Measurements from ENCODE around the gene TMEM247. TPM values are rescaled to one million over a fixed set of nuclear protein-coding genes. Genes with fewer than 3 reads are reported as not detected.

Gene TMEM247
- total RNA-seq: not detected
- not detected for polyA plus RNA-seq
- long read RNA-seq, donor 1: 0 reads
- long read RNA-seq, donor 2: 0 reads

DNA sequence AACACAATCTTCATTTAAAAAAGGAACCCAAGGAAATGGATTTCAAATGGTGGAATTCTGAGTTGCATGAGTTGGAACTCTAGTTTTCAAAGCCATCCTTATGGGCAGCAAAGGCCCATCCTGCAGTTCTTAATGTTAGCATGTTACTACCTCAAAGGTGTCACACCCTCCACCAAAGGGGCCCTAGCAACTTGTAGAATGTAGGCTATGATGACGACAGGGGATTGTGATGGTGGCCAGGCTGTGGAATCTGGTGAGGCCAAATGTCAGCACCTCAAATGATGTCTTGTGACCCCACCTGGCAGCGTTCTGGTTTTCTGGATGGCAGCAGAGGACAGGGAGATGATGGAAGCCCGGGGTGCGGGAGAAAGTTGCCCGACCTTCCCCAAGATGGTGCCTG is at the start of gene TMEM247:
TSS of gene TMEM247 (plus strand) at position 301 of the 400 bp plus-strand sequence.
- Histone ChIP-seq H3K9me3 (no peaks in the 10 kb centered on the region), H3K27me3 (replicated peaks in 1 of 7) (no peaks in the 10 kb centered on the region), H3K27ac (no peak within 1 kb of the TSS), H3K4me1 (peaks cover 0 to 8% (median 0%) of the 10 kb centered on the region in 6 donors), H3K4me3 (no peak within 1 kb of the TSS), H3K36me3 (no peaks in the 10 kb centered on the region)
- TF ChIP-seq POLR2AphosphoS5 (IDR thresholded peaks at IDR 0.05) (no peak), POLR2A (IDR thresholded peaks at IDR 0.05) (no peak)
- TF ChIP-seq, protein P1, sequence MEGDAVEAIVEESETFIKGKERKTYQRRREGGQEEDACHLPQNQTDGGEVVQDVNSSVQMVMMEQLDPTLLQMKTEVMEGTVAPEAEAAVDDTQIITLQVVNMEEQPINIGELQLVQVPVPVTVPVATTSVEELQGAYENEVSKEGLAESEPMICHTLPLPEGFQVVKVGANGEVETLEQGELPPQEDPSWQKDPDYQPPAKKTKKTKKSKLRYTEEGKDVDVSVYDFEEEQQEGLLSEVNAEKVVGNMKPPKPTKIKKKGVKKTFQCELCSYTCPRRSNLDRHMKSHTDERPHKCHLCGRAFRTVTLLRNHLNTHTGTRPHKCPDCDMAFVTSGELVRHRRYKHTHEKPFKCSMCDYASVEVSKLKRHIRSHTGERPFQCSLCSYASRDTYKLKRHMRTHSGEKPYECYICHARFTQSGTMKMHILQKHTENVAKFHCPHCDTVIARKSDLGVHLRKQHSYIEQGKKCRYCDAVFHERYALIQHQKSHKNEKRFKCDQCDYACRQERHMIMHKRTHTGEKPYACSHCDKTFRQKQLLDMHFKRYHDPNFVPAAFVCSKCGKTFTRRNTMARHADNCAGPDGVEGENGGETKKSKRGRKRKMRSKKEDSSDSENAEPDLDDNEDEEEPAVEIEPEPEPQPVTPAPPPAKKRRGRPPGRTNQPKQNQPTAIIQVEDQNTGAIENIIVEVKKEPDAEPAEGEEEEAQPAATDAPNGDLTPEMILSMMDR (IDR thresholded peaks at IDR 0.05 in 8 of 11, conservative IDR thresholded peaks at IDR 0.05 in 3 of 11): no peak
- DNase-seq: no peak
- WGBS, 5 donors: 75 to 91% (median 77%) methylated on average over 4 to 5 of the region's 5 CpGs
- intact Hi-C loops (cut with DNase I; ENCODE audit: low total_unique reads): no loop called here

DNA sequence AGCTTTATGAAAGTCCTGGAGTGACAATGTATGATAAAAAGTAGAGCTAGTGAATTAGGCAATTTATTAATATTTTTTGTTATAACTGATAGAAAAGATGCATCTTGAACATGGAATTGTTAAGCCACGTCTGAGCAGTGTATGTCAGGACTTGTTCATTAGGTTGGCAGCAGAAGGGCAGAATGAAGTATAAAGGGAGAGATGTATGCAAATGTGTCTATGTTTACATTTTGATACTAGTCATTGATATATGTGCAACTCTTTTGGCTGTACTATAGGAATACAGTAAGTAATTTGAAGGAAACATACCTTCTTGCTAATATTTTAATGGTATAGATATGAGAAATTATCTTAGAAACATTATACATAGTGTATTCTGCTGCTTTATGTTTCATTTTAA is 49.0 kb upstream of the TMEM247 start:
- WGBS, 5 donors: 82 to 93% (median 87%) methylated on average over 1 of the region's 1 CpG
- intact Hi-C loops (cut with DNase I; ENCODE audit: low total_unique reads): no loop called here
- H3K4me3 ChIP-seq: no peak overlapping the region
- no peaks in the 10 kb centered on the region for H3K27me3 ChIP-seq (replicated peaks in 1 of 7)
- H3K36me3 ChIP-seq: no peaks in the 10 kb centered on the region
- peaks cover 0 to 22% (median 2%) of the 10 kb centered on the region in 6 donors for H3K4me1 ChIP-seq
- H3K27ac ChIP-seq: no peak overlapping the region
- DNase-seq: no peak
- H3K9me3 ChIP-seq: peaks cover 0 to 16% (median 3%) of the 10 kb centered on the region in 8 donors
- TF ChIP-seq, protein P1 (IDR thresholded peaks at IDR 0.05 in 8 of 11, conservative IDR thresholded peaks at IDR 0.05 in 3 of 11): no peak
- TF ChIP-seq POLR2A (IDR thresholded peaks at IDR 0.05) (no peak), POLR2AphosphoS5 (IDR thresholded peaks at IDR 0.05) (no peak)

DNA sequence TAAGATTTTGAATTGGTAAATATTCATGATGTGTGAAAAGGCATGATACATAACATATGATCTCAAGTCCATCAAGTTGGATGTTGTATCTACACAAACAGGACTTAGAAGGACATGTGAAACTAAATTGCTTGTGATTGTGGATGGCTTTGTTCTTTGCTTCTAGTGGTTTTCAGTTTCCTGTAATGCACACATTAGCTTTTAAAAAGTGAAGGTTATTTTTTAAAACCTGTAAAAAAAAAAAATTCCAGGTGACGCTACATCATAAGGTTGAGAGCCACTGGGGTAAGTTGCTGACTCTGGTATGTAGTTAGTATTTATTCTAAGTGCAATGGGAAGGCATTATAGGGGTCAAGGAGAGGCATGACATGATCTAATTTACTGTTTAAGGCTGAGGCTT is 48.4 kb upstream of the TMEM247 start:
- Histone ChIP-seq H3K36me3 (no peaks in the 10 kb centered on the region), H3K9me3 (peaks cover 0 to 16% (median 3%) of the 10 kb centered on the region in 8 donors), H3K4me3 (no peak overlapping the region), H3K27ac (peak overlapping the region in 1 of 8 donors; percentile 1), H3K27me3 (replicated peaks in 1 of 7) (no peaks in the 10 kb centered on the region), H3K4me1 (peaks cover 0 to 28% (median 3%) of the 10 kb centered on the region in 6 donors)
- intact Hi-C loops (cut with DNase I; ENCODE audit: low total_unique reads): no loop called here
- TF ChIP-seq POLR2AphosphoS5 (IDR thresholded peaks at IDR 0.05) (no peak), POLR2A (IDR thresholded peaks at IDR 0.05) (no peak)
- TF ChIP-seq, protein P1 (IDR thresholded peaks at IDR 0.05 in 8 of 11, conservative IDR thresholded peaks at IDR 0.05 in 3 of 11): no peak
- no peak for DNase-seq
- WGBS, 5 donors: 42 to 82% (median 77%) methylated on average over 1 of the region's 1 CpG

DNA sequence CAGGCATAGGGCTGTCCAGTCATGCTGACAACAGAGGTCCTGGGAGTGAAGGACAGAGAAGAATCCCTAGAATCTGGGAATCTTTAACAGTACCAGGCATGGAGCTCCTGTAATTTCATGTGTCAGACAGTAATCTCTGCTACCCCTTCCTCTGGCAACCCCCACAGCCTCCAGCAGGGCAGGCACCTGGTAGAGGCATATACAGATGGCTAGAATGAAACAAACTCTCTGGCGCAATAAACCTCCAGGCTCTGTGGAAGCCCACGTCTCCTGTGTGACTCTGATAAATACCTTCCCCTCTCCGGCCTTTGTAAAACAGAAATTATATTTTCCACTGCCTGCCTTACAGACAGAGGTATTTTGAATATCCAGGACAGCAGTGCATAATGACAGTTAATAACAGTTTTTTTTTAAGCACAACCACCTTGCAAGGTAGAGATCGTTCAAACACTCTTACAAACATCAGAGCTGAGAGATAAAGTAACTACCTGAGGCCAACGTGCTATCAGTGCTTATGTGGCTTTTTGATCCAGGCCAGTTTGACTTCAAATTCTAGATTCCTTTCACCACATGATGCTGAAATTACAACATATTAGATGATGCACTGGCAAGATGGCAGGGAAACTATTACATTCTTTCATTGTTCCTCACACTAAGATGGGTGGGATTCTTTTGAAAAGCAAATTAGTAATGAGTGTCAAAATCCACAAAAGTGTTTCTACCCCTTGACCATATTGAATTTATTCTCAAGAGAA is 47.7 kb upstream of the TMEM247 start:
- H3K4me1 ChIP-seq: peaks cover 0 to 28% (median 3%) of the 10 kb centered on the region in 6 donors
- H3K4me3 ChIP-seq: no peak overlapping the region
- intact Hi-C loops (cut with DNase I; ENCODE audit: low total_unique reads): no loop called here

More for the DNA sequence above, 47.7 kb upstream of the TMEM247 start:
- no peaks in the 10 kb centered on the region for H3K27me3 ChIP-seq (replicated peaks in 1 of 7)
- DNase-seq: no peak
- peak overlapping the region in 1 of 8 donors; percentile 1 for H3K27ac ChIP-seq
- H3K9me3 ChIP-seq: peaks cover 0 to 16% (median 3%) of the 10 kb centered on the region in 8 donors
- WGBS, 5 donors: 66 to 83% (median 70%) methylated on average over 5 of the region's 5 CpGs
- H3K36me3 ChIP-seq: no peaks in the 10 kb centered on the region
- TF ChIP-seq POLR2AphosphoS5 (IDR thresholded peaks at IDR 0.05) (no peak), POLR2A (IDR thresholded peaks at IDR 0.05) (no peak)
- TF ChIP-seq, protein P1 (IDR thresholded peaks at IDR 0.05 in 8 of 11, conservative IDR thresholded peaks at IDR 0.05 in 3 of 11): no peak
